Measurements from ENCODE around the gene NAP1L4. TPM values are rescaled to one million over a fixed set of nuclear protein-coding genes. Genes with fewer than 3 reads are reported as not detected.

Gene NAP1L4
- total RNA-seq, 1 donor from 2014 or later: 224 TPM

- Mint-ChIP-seq H3K9me3 (no peaks in the 10 kb centered on the region), H3K27me3 (ENCODE audit: low read depth) (peaks cover 3% of the 10 kb centered on the region), H3K4me3 (no peak overlapping the region), H3K36me3 (ENCODE audit: low read depth) (peaks cover 15% of the 10 kb centered on the region), H3K4me1 (peaks cover 26% of the 10 kb centered on the region), H3K27ac (ENCODE audit: unreplicated experiment) (no peak overlapping the region)
- DNase-seq (ENCODE audit: low read depth, low spot score): no peak
- TF ChIP-seq CTCF (conservative IDR thresholded peaks at IDR 0.05): no peak
Measured at GRCh38 chr11:2947744-2948143, 44.4 kb downstream of the NAP1L4 start.

- Mint-ChIP-seq H3K27me3 (ENCODE audit: low read depth) (peaks cover 3% of the 10 kb centered on the region), H3K9me3 (no peaks in the 10 kb centered on the region), H3K27ac (ENCODE audit: unreplicated experiment) (no peak overlapping the region), H3K36me3 (ENCODE audit: low read depth) (peaks cover 12% of the 10 kb centered on the region), H3K4me1 (peaks cover 26% of the 10 kb centered on the region), H3K4me3 (peak overlapping the region; percentile 61)
- TF ChIP-seq CTCF (conservative IDR thresholded peaks at IDR 0.05): no peak
- DNase-seq (ENCODE audit: low read depth, low spot score): no peak
Measured at GRCh38 chr11:2945757-2946287, 46.3 kb downstream of the NAP1L4 start.

GRCh38 chr11:2945031-2945756 is 46.9 kb downstream of the NAP1L4 start:
- H3K27ac Mint-ChIP-seq (ENCODE audit: unreplicated experiment): no peak overlapping the region
- DNase-seq (ENCODE audit: low read depth, low spot score): peak; percentile 50
- H3K4me1 Mint-ChIP-seq: peaks cover 26% of the 10 kb centered on the region
- H3K4me3 Mint-ChIP-seq: peak overlapping the region; percentile 61
- H3K27me3 Mint-ChIP-seq (ENCODE audit: low read depth): peaks cover 3% of the 10 kb centered on the region
- no peak for TF ChIP-seq CTCF (conservative IDR thresholded peaks at IDR 0.05)
- peaks cover 11% of the 10 kb centered on the region for H3K36me3 Mint-ChIP-seq (ENCODE audit: low read depth)
- H3K9me3 Mint-ChIP-seq: no peaks in the 10 kb centered on the region

- no peak for DNase-seq (ENCODE audit: low read depth, low spot score)
- peaks cover 29% of the 10 kb centered on the region for H3K4me1 Mint-ChIP-seq
- TF ChIP-seq CTCF (conservative IDR thresholded peaks at IDR 0.05): no peak
Measured at GRCh38 chr11:2944530-2944929, 47.6 kb downstream of the NAP1L4 start.

GRCh38 chr11:2943711-2944118 is 48.4 kb downstream of the NAP1L4 start:
- Mint-ChIP-seq H3K36me3 (ENCODE audit: low read depth) (peaks cover 16% of the 10 kb centered on the region), H3K4me3 (no peak overlapping the region), H3K27me3 (ENCODE audit: low read depth) (peaks cover 7% of the 10 kb centered on the region), H3K4me1 (peaks cover 29% of the 10 kb centered on the region), H3K27ac (ENCODE audit: unreplicated experiment) (no peak overlapping the region), H3K9me3 (peaks cover 7% of the 10 kb centered on the region)
- DNase-seq (ENCODE audit: low read depth, low spot score): no peak
- TF ChIP-seq CTCF (conservative IDR thresholded peaks at IDR 0.05): no peak

More at GRCh38 chr11:2944530-2944929, 47.6 kb downstream of the NAP1L4 start:
- peaks cover 3% of the 10 kb centered on the region for H3K9me3 Mint-ChIP-seq
- no peak overlapping the region for H3K27ac Mint-ChIP-seq (ENCODE audit: unreplicated experiment)
- H3K36me3 Mint-ChIP-seq (ENCODE audit: low read depth): peaks cover 13% of the 10 kb centered on the region
- no peak overlapping the region for H3K4me3 Mint-ChIP-seq
- H3K27me3 Mint-ChIP-seq (ENCODE audit: low read depth): peaks cover 7% of the 10 kb centered on the region

Data from neural crest cell (in vitro differentiated cells).